IMR-90 (cell line): ENCODE data around the gene NLGN1.

ENCODE experiments used
- CTCF ChIP-seq: conservative IDR thresholded peaks from 2 replicates; pipeline ENCODE4 v1.5.1; 2012; ENCODE audit warnings: mild to moderate bottlenecking, low read depth, low read length, improper control_type of control experiment
- ELK1 ChIP-seq: fragments of 150-350 bp; IDR thresholded peaks from 2 replicates; pipeline ENCODE4 v1.6.1; 2016; ENCODE audit warnings: low read depth, mild to moderate bottlenecking, low read length, moderate library complexity, borderline replicate concordance
- FOS ChIP-seq: fragments of 150-350 bp; IDR thresholded peaks from 2 replicates; pipeline ENCODE4 v1.6.1; 2016; ENCODE audit warnings: low read depth, low read length
- MAFK ChIP-seq: IDR thresholded peaks from 2 replicates; pipeline ENCODE4 v1.6.1; 2012; ENCODE audit warnings: low read depth, low read length, improper control_type of control experiment
- MAZ ChIP-seq: IDR thresholded peaks from 2 replicates; pipeline ENCODE4 v1.6.1; 2012; ENCODE audit warnings: low read depth, mild to moderate bottlenecking, low read length, improper control_type of control experiment, moderate library complexity, borderline replicate concordance
- POLR2A ChIP-seq: IDR thresholded peaks from 2 replicates; pipeline ENCODE4 v1.6.1; 2012; ENCODE audit warnings: mild to moderate bottlenecking, low read depth, low read length
- RAD21 ChIP-seq: IDR thresholded peaks from 2 replicates; pipeline ENCODE4 v1.6.1; 2012; ENCODE audit warnings: low read length, improper control_type of control experiment
- RFX5 ChIP-seq: IDR thresholded peaks from 2 replicates; pipeline ENCODE4 v1.8.0; 2012; ENCODE audit warnings: low read depth, mild to moderate bottlenecking, low read length, moderate library complexity

GRCh38 chr3:173933113-173933512, 535.6 kb downstream of the NLGN1 start:
- TF ChIP-seq POLR2A: no peak
- no peak for TF ChIP-seq CTCF
- no peak for TF ChIP-seq FOS
- no peak for TF ChIP-seq ELK1
- TF ChIP-seq RAD21: no peak
- TF ChIP-seq MAFK: no peak
- TF ChIP-seq RFX5: no peak
- TF ChIP-seq MAZ: no peak
